AG09309 (cell line): ENCODE data around the gene IRX6.

Experiments
- DNase-seq: peaks from one replicate; pipeline ENCODE4 v3.0.0-alpha.2; 2010; ENCODE audit warnings: low read depth
- H3K4me3 ChIP-seq: 2 replicates; pipeline ENCODE4 v1.5.1; 2011; ENCODE audit warnings: mild to moderate bottlenecking, low read depth, low read length, moderate library complexity; ENCODE audit not compliant: control insufficient read depth
- TF ChIP-seq, protein P1 (sequence below): IDR thresholded peaks from 2 replicates; pipeline ENCODE4 v1.5.1; 2011; ENCODE audit warnings: mild to moderate bottlenecking, low read depth, low read length, inconsistent platforms; ENCODE audit not compliant: insufficient read depth, control insufficient read depth; ENCODE audit errors: missing control alignments

The IRX6 gene

DNA sequence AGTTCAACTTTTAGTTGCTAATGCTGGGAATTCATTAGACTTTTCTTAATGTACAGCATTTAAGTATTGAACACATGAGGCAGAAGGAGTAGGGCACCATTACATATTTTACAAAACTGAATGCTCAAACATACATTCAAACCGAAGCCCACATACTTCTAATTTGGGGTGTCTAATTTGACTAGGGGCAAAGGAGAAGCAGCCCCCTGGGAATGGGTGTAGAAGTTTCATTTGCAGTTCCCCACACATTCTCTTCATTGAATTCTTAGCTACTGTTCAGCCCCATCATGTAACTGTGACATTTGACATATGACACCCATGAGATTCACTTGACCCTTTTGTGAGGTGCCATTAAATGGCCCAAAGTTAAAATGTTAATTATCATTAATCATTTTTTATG lies 16.4 kb downstream of the IRX6 start:
- TF ChIP-seq, protein P1, sequence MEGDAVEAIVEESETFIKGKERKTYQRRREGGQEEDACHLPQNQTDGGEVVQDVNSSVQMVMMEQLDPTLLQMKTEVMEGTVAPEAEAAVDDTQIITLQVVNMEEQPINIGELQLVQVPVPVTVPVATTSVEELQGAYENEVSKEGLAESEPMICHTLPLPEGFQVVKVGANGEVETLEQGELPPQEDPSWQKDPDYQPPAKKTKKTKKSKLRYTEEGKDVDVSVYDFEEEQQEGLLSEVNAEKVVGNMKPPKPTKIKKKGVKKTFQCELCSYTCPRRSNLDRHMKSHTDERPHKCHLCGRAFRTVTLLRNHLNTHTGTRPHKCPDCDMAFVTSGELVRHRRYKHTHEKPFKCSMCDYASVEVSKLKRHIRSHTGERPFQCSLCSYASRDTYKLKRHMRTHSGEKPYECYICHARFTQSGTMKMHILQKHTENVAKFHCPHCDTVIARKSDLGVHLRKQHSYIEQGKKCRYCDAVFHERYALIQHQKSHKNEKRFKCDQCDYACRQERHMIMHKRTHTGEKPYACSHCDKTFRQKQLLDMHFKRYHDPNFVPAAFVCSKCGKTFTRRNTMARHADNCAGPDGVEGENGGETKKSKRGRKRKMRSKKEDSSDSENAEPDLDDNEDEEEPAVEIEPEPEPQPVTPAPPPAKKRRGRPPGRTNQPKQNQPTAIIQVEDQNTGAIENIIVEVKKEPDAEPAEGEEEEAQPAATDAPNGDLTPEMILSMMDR = no peak
- DNase-seq = no peak

GRCh38 chr16:55341681-55342080 lies 17.7 kb downstream of the IRX6 start:
- H3K4me3 ChIP-seq = no peak overlapping the region
- DNase-seq = no peak
- TF ChIP-seq, protein P1 = no peak

More for the DNA sequence above, 16.4 kb downstream of the IRX6 start:
- H3K4me3 ChIP-seq = no peak overlapping the region

GRCh38 chr16:55346475-55346874 lies 22.5 kb downstream of the IRX6 start:
- no peak overlapping the region for H3K4me3 ChIP-seq
- no peak for DNase-seq
- TF ChIP-seq, protein P1 = no peak

- DNase-seq = peak; percentile 39
- TF ChIP-seq, protein P1 = no peak
- H3K4me3 ChIP-seq = no peak overlapping the region
Observed at GRCh38 chr16:55349867-55350266, 25.9 kb downstream of the IRX6 start.

- TF ChIP-seq, protein P1 = no peak
- no peak overlapping the region for H3K4me3 ChIP-seq
- DNase-seq = no peak
Observed at GRCh38 chr16:55350984-55351383, 27.0 kb downstream of the IRX6 start.

DNA sequence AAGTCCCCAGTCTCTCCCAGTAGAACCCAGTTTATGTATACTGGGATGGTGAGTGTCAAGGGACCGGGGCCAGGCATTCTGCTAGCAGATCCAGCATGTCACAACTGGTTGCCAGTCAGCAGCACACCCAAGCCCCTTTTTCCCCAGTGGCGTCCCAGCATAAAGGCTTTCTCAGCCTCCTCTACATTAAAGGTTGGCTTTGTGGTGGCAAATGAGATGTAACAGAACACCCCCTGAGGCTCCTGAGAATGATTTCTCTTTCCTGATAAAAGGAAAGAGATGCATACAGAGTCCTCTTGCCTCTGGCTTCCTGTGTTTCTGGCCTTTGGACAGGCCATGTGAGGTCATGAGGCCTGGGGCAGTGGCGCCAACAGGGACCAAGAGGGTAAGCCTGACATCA lies 27.9 kb downstream of the IRX6 start:
- H3K4me3 ChIP-seq = no peak overlapping the region
- DNase-seq = no peak
- TF ChIP-seq, protein P1 = no peak

- TF ChIP-seq, protein P1 = no peak
- no peak for DNase-seq
- H3K4me3 ChIP-seq = no peak overlapping the region
Observed at GRCh38 chr16:55357241-55357640, 33.2 kb downstream of the IRX6 start.
